Effector memory CD4-positive, alpha-beta T cell (primary cell): ENCODE data around the gene PLB1.
"Not testable (repeated sequence)": the region's sequence is repeated elsewhere in the genome, so short reads cannot be mapped to it uniquely, and the experiment has no call there.

Experiments used
- DNase-seq, 3 donors: peaks; one replicate each; pipeline ENCODE4 v3.0.0-alpha.2; 2020
- H3K27ac ChIP-seq: 2 replicates; pipeline ENCODE4 v1.7.0; 2013; ENCODE audit warnings: mild to moderate bottlenecking, low read length, moderate library complexity; ENCODE audit not compliant: insufficient read depth, poor library complexity, severe bottlenecking
- H3K27me3 ChIP-seq: replicated peaks from 2 replicates; pipeline ENCODE4 v1.7.0; 2013; ENCODE audit warnings: mild to moderate bottlenecking, low read length; ENCODE audit not compliant: insufficient read depth, control insufficient read depth, poor library complexity, severe bottlenecking
- H3K36me3 ChIP-seq: 2 replicates; pipeline ENCODE4 v1.7.0; 2013; ENCODE audit warnings: mild to moderate bottlenecking, low read length, moderate library complexity; ENCODE audit not compliant: control insufficient read depth, insufficient read depth
- H3K4me1 ChIP-seq: 2 replicates; pipeline ENCODE4 v1.7.0; 2013; ENCODE audit warnings: low read length, mild to moderate bottlenecking; ENCODE audit not compliant: control insufficient read depth, insufficient read depth, poor library complexity, severe bottlenecking
- H3K4me3 ChIP-seq: 2 replicates; pipeline ENCODE4 v1.7.0; 2013; ENCODE audit warnings: low read length, low read depth, mild to moderate bottlenecking; ENCODE audit not compliant: insufficient read depth, poor library complexity, severe bottlenecking
- H3K9me3 ChIP-seq: 2 replicates; pipeline ENCODE4 v1.7.0; 2013; ENCODE audit warnings: mild to moderate bottlenecking, low read length, moderate library complexity; ENCODE audit not compliant: control insufficient read depth

The PLB1 gene

DNA sequence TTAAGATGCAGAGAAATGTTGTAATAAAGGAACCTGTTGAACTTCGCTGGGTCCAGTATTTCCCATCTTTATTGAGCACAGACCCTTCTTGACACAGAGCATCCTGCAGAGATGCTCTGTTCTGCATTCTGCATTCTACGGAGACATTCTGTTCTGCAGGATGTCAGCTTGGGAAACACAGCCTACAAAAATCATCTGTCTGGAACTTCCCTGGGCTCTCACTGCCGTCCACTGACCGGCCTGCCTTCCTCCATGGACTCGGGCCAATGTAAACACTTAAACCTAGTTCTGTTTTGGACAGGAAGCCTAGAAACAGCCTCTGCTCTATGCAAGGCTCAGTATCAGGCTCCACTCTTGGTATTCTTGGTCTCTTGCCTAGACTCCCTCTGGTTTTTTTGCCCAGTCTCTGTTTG, 165.7 kb downstream of the PLB1 start:
- Histone ChIP-seq H3K36me3 (no peaks in the 10 kb centered on the region), H3K4me1 (no peaks in the 10 kb centered on the region), H3K27me3 (no peaks in the 10 kb centered on the region), H3K27ac (no peak overlapping the region), H3K9me3 (no peaks in the 10 kb centered on the region), H3K4me3 (no peak overlapping the region)
- no peak for DNase-seq

DNA sequence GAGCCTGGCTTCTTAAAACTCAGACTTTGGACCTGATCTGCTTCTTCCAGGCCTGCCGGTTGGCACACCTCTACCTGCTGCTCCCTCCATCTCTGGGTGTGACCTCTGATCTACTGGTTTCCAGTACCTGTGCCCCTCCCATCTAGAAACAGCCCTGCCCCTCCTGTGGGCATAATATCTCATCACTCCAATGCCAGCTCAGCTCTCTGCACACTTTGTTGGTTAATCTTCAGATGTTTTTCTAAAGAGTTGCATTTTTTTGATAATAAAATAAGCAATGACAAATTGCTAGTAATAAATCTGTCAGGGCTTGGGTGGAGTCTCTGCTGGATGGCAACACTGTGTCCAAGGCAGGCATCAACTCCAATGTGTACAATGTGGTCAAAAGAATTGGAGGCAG, 166.2 kb downstream of the PLB1 start:
- no peak overlapping the region for H3K4me3 ChIP-seq
- no peak for DNase-seq
- no peaks in the 10 kb centered on the region for H3K36me3 ChIP-seq
- no peak overlapping the region for H3K27ac ChIP-seq
- no peaks in the 10 kb centered on the region for H3K9me3 ChIP-seq
- no peaks in the 10 kb centered on the region for H3K4me1 ChIP-seq
- H3K27me3 ChIP-seq, result no peaks in the 10 kb centered on the region

- no peak overlapping the region for H3K27ac ChIP-seq
- H3K4me3 ChIP-seq, result no peak overlapping the region
- H3K36me3 ChIP-seq, result no peaks in the 10 kb centered on the region
- H3K4me1 ChIP-seq, result no peaks in the 10 kb centered on the region
- no peaks in the 10 kb centered on the region for H3K9me3 ChIP-seq
- no peaks in the 10 kb centered on the region for H3K27me3 ChIP-seq
- no peak for DNase-seq
These were observed 166.8 kb downstream of the PLB1 start for GRCh38 chr2:28662468-28663181.

GRCh38 chr2:28663359-28663758, 167.5 kb downstream of the PLB1 start:
- Histone ChIP-seq H3K27me3 (no peaks in the 10 kb centered on the region), H3K27ac (no peak overlapping the region), H3K4me1 (no peaks in the 10 kb centered on the region), H3K9me3 (no peaks in the 10 kb centered on the region), H3K4me3 (no peak overlapping the region), H3K36me3 (no peaks in the 10 kb centered on the region)
- DNase-seq, result no peak

DNA sequence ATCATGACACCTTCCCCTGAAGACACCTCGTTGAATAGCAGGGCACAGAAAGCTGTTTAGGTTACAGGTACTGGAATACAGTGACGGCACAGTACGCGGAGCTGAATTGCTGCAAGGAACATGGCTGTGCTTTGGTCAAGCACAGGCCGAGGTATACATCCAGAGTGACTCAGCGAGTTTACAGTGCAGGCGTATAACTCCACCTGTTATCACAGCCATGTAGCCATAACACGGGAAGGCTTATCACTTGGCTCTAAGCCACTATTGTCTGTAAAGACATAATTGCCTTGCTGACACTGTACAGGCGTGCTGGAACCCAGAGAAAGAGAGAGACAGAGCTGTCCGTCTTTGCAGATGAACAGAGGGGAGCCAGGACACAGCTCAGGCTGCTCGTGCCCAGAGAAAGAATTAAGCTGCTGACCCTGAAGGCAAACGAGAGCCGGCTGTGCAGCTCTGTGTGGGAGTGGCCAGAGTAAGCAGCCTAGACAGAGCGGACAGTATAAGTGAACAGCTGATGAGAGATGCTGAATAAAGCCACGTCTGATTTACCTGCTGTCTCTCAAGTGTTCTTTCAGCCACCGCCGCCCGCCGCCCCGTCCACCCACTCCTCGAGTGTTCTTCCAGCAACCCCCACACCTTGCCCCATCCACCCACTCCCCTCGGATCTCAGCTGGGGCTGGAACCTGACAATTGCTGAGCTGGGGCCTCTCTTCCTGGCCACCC, 168.4 kb downstream of the PLB1 start:
- no peak overlapping the region for H3K4me3 ChIP-seq
- H3K36me3 ChIP-seq, result no peaks in the 10 kb centered on the region
- no peaks in the 10 kb centered on the region for H3K4me1 ChIP-seq
- no peak for DNase-seq
- H3K27me3 ChIP-seq, result no peaks in the 10 kb centered on the region
- H3K9me3 ChIP-seq, result no peaks in the 10 kb centered on the region
- H3K27ac ChIP-seq, result no peak overlapping the region

GRCh38 chr2:28665041-28665704, 169.3 kb downstream of the PLB1 start:
- Histone ChIP-seq H3K4me3 (no peak overlapping the region), H3K27me3 (no peaks in the 10 kb centered on the region), H3K27ac (no peak overlapping the region), H3K9me3 (no peaks in the 10 kb centered on the region), H3K36me3 (no peaks in the 10 kb centered on the region), H3K4me1 (no peaks in the 10 kb centered on the region)
- no peak for DNase-seq

DNA sequence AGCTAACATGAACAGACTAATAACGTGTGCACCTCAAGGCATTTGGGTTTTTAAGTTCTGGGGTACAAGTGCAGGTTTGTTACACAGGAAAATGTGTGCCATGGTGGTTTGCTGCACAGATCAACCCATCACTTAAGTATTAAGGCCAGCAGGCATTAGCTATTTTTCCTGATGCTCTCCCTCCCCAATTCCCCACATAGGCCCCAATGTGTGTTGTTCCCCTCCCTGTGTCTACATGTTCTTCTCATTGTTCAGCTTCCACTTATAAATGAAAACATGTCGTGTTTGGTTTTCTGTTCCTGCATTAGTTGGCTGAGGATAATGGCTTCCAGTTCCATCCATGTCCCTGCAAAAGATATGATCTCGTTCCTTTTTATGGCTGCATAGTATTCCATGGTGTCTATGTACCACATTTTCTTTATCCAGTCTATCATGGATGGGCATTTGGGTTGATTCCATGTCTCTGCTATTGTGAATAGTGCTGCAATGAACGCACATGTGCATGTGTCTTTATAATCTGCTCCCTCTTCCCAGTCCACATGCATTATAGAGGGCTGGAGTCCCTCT, 170.0 kb downstream of the PLB1 start:
- not testable (repeated sequence) for DNase-seq, H3K9me3 ChIP-seq, H3K27ac ChIP-seq, H3K4me1 ChIP-seq, H3K36me3 ChIP-seq, H3K4me3 ChIP-seq, H3K27me3 ChIP-seq

DNA sequence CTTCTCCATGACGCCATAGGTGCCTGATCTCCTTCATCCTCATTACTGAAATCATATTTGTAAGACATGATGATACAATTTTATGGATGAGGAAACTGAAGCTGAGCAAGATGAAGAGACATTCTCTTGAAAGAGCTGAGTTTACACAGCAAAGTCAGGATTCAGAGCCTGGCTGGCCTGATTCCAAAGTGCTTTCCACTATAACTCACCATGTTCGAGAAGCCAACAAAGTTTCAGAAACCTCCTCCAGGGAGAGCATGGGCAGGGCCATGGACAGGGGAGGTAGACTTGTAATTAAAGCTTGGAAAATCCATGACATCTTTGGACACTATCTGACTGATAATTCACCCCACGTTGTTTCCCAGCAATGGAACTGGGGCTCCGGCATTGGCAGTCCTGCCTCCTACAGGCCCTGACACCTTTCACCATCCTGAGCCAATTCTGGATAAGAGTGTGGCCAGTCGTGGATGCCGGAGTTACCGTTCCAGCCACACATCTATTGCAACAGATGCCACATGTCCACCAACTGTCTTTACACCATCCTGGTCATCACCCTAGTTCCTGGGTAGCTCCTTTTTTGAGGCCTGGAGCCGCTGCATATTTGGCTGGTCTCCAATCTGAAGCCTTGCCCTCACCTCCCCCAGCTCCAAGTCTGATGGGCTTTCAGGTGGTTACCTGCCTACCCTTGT, 170.8 kb downstream of the PLB1 start:
- no peak for DNase-seq
- Histone ChIP-seq H3K4me3 (no peak overlapping the region), H3K36me3 (no peaks in the 10 kb centered on the region), H3K9me3 (no peaks in the 10 kb centered on the region), H3K27me3 (no peaks in the 10 kb centered on the region), H3K27ac (no peak overlapping the region), H3K4me1 (no peaks in the 10 kb centered on the region)

GRCh38 chr2:28667261-28667660, 171.4 kb downstream of the PLB1 start:
- H3K9me3 ChIP-seq, result no peaks in the 10 kb centered on the region
- no peaks in the 10 kb centered on the region for H3K36me3 ChIP-seq
- no peaks in the 10 kb centered on the region for H3K27me3 ChIP-seq
- H3K4me1 ChIP-seq, result no peaks in the 10 kb centered on the region
- H3K27ac ChIP-seq, result no peak overlapping the region
- no peak for DNase-seq
- H3K4me3 ChIP-seq, result no peak overlapping the region
